ENCODE measurements around the gene RHBDD1. TPM values are rescaled to one million over a fixed set of nuclear protein-coding genes. Genes with fewer than 3 reads are reported as not detected.
A peak's percentile ranks its signal among the peaks of the same experiment; 100 is the strongest.

RHBDD1 gene
- total and polyA plus RNA-seq, 5 donors: 9.3 to 47.3 (median 40.9) TPM

DNA sequence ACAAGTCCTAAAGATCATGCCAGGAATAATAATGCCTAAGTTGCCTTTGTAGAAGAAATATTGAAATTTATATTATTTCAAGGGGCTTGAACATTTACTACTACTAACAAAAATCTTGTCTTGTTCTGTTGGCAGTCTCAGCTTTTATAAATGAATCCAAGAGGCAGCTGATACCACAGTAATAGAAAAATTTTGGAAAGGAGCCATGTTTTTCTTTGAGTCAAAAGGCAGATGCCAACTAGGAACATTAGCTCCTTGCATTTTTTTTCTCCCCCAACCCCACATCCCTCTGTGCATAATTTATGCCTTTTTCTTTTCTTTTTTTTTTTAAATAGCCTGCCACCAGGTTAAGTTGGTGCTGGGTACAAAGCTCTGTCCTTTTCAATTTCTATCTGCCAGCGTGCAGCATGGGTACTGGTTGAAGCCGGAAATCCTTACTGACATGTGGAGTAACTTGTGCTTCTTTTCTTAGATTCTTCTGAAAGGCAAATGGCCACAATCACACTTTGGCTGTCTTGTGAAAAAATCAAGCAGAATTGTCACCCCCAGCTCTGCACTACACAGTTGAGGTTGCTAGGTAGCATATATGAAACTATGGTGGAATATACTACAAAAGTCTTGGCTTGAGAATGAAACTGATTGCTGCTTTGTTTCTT lies 98.8 kb downstream of the RHBDD1 start:
- no peaks in the 10 kb centered on the region for H3K4me1 ChIP-seq (ENCODE audit: control insufficient read depth, insufficient read depth, low read length)
- DNase-seq: no peak
- no peaks in the 10 kb centered on the region for H3K9me3 ChIP-seq (ENCODE audit: control insufficient read depth, low read length)
- no peak overlapping the region for H3K27ac ChIP-seq (ENCODE audit: low read length)
- no peak overlapping the region for H3K4me3 ChIP-seq (ENCODE audit: low read length)
- no peak for ATAC-seq
- intact Hi-C loops (cut with DNase I): no loop called here
- WGBS: 97% methylated on average over 2 of the region's 2 CpGs
- no peaks in the 10 kb centered on the region for H3K27me3 ChIP-seq (ENCODE audit: control insufficient read depth, insufficient read depth)

- Histone ChIP-seq H3K9me3 (ENCODE audit: control insufficient read depth, low read length) (no peaks in the 10 kb centered on the region), H3K27ac (ENCODE audit: low read length) (no peak overlapping the region), H3K4me1 (ENCODE audit: control insufficient read depth, insufficient read depth, low read length) (no peaks in the 10 kb centered on the region), H3K27me3 (ENCODE audit: control insufficient read depth, insufficient read depth) (no peaks in the 10 kb centered on the region), H3K4me3 (ENCODE audit: low read length) (no peak overlapping the region)
- intact Hi-C loops (cut with DNase I): no loop called here
- ATAC-seq (no peak), DNase-seq (no peak)
- 85% methylated on average over 9 of the region's 9 CpGs for WGBS
These were observed 108.2 kb downstream of the RHBDD1 start for GRCh38 chr2:226943862-226944620.

DNA sequence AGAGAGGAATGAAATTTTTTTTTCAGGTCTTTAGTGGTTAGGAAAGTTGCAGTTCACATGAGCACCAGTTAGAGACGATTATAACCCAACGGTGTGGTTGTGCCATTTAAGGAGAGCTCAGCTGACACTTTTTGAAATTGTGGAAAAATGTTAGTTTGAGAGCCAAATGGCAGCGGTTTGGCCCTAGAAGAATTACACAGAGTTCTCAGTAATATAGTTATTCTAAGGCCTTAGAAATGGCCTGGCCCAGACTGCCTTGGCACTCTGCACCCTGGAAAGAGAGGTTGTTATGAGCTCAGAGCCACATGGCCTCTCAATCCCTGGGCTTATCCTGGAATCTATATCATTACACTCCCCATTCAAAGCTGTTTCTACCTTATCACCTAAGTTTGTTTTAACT lies 117.4 kb downstream of the RHBDD1 start:
- peaks cover 7% of the 10 kb centered on the region for H3K4me1 ChIP-seq (ENCODE audit: control insufficient read depth, insufficient read depth, low read length)
- intact Hi-C loops (cut with DNase I): no loop called here
- no peaks in the 10 kb centered on the region for H3K27me3 ChIP-seq (ENCODE audit: control insufficient read depth, insufficient read depth)
- H3K9me3 ChIP-seq (ENCODE audit: control insufficient read depth, low read length): no peaks in the 10 kb centered on the region
- ATAC-seq (peak in 1 of 2 donors; percentile 68), DNase-seq (peak; percentile 36 to 66 (median 62))
- WGBS: 73% methylated on average over 3 of the region's 3 CpGs
- H3K27ac ChIP-seq (ENCODE audit: low read length): no peak overlapping the region
- no peak overlapping the region for H3K4me3 ChIP-seq (ENCODE audit: low read length)

GRCh38 chr2:226953826-226954225 lies 118.0 kb downstream of the RHBDD1 start:
- Histone ChIP-seq H3K4me3 (ENCODE audit: low read length) (no peak overlapping the region), H3K4me1 (ENCODE audit: control insufficient read depth, insufficient read depth, low read length) (peaks cover 7% of the 10 kb centered on the region), H3K27ac (ENCODE audit: low read length) (no peak overlapping the region), H3K27me3 (ENCODE audit: control insufficient read depth, insufficient read depth) (no peaks in the 10 kb centered on the region), H3K9me3 (ENCODE audit: control insufficient read depth, low read length) (no peaks in the 10 kb centered on the region)
- ATAC-seq (no peak), DNase-seq (no peak)
- intact Hi-C loops (cut with DNase I): no loop called here
- whole genome bisulfite sequencing: 92% methylated on average over 6 of the region's 6 CpGs

DNA sequence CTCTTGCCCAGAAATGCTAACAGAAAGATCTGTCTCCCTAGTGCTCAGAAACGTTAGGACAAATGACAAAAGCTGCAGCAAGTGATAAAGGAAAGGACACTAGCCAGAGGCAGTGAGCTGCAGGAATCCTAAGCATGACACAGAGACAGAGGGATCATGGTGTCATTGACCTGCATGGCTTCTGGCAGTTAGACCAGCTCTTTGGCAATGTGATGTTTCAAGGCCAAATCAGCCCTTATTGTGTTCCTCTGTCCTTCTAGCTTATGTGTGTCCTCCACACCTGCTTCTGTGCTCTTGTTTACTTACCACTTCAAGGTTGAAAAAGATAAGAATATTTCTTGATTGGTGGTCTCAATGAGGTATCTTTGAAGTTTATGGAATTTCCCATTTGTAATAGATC lies 120.8 kb downstream of the RHBDD1 start:
- Histone ChIP-seq H3K4me1 (ENCODE audit: control insufficient read depth, insufficient read depth, low read length) (peaks cover 7% of the 10 kb centered on the region), H3K27me3 (ENCODE audit: control insufficient read depth, insufficient read depth) (no peaks in the 10 kb centered on the region), H3K4me3 (ENCODE audit: low read length) (no peak overlapping the region), H3K9me3 (ENCODE audit: control insufficient read depth, low read length) (no peaks in the 10 kb centered on the region), H3K27ac (ENCODE audit: low read length) (no peak overlapping the region)
- WGBS: 11% methylated on average over 1 of the region's 1 CpG
- peak in 1 of 2 donors; percentile 50 for ATAC-seq
- intact Hi-C loops (cut with DNase I): no loop called here
- no peak for DNase-seq

DNA sequence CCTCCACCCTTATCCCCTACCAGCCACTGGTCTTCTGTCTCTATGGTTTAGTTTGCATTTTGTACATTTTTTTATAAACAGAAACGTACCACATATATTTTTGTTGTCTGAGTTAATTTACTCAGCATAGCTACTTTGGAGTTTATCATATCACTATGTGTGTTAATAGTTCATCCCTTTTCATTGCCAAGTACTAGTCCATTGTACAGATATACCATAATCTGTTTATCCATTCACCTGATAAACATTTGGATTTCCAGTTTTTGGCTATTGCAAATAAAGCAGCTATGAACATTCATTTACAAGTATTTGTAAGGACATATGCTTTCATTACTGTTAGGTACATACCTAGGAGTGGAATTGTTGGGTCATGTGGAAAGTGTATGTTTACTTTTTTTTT lies 123.6 kb downstream of the RHBDD1 start:
- DNase-seq (no peak), ATAC-seq (no peak)
- intact Hi-C loops (cut with DNase I): no loop called here
- H3K27me3 ChIP-seq (ENCODE audit: control insufficient read depth, insufficient read depth): no peaks in the 10 kb centered on the region
- 94% methylated on average over 1 of the region's 1 CpG for WGBS
- peaks cover 7% of the 10 kb centered on the region for H3K4me1 ChIP-seq (ENCODE audit: control insufficient read depth, insufficient read depth, low read length)
- H3K27ac ChIP-seq (ENCODE audit: low read length): no peak overlapping the region
- no peaks in the 10 kb centered on the region for H3K9me3 ChIP-seq (ENCODE audit: control insufficient read depth, low read length)
- no peak overlapping the region for H3K4me3 ChIP-seq (ENCODE audit: low read length)

- ATAC-seq (no peak), DNase-seq (no peak)
- Histone ChIP-seq H3K4me3 (ENCODE audit: low read length) (no peak overlapping the region), H3K9me3 (ENCODE audit: control insufficient read depth, low read length) (no peaks in the 10 kb centered on the region), H3K27me3 (ENCODE audit: control insufficient read depth, insufficient read depth) (no peaks in the 10 kb centered on the region), H3K4me1 (ENCODE audit: control insufficient read depth, insufficient read depth, low read length) (no peaks in the 10 kb centered on the region), H3K27ac (ENCODE audit: low read length) (no peak overlapping the region)
- WGBS: 88% methylated on average over 3 of the region's 3 CpGs
- intact Hi-C loops (cut with DNase I): loop anchor here in 1 of 4 donors (10.0 kb wide), 1 partner anchor 117 kb away; no protein-coding TSS in a partner anchor
These were observed 126.4 kb downstream of the RHBDD1 start for GRCh38 chr2:226962176-226962773.

DNA sequence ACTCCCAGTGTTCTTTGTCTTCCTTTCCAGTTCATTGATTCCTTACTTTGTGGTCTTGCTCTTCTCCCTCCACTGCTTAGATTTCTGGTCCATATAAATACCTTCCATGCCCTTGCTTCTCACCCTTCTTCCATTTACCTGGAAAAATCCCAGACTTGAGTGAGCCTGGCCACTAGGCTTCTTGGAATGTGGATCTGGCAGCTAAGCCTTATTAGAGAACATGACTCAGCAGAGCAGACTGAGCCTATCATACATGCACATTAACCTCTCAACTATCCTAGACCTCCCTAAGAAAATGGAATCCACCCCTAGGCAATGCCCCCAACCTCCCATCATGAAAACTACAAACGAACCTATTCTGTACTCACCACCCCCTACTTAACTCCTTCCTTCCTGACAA lies 127.7 kb downstream of the RHBDD1 start:
- H3K27me3 ChIP-seq (ENCODE audit: control insufficient read depth, insufficient read depth): no peaks in the 10 kb centered on the region
- no peak overlapping the region for H3K27ac ChIP-seq (ENCODE audit: low read length)
- H3K4me3 ChIP-seq (ENCODE audit: low read length): no peak overlapping the region
- intact Hi-C loops (cut with DNase I): loop anchor here in 1 of 4 donors (10.0 kb wide), 1 partner anchor 119 kb away; no protein-coding TSS in a partner anchor
- no peaks in the 10 kb centered on the region for H3K9me3 ChIP-seq (ENCODE audit: control insufficient read depth, low read length)
- 38% methylated on average over 1 of the region's 1 CpG for WGBS
- DNase-seq (no peak), ATAC-seq (no peak)
- no peaks in the 10 kb centered on the region for H3K4me1 ChIP-seq (ENCODE audit: control insufficient read depth, insufficient read depth, low read length)

- ATAC-seq (no peak), DNase-seq (no peak)
- H3K4me3 ChIP-seq (ENCODE audit: low read length): no peak overlapping the region
- no peak overlapping the region for H3K27ac ChIP-seq (ENCODE audit: low read length)
- 98% methylated on average over 1 of the region's 1 CpG for WGBS
- no peaks in the 10 kb centered on the region for H3K4me1 ChIP-seq (ENCODE audit: control insufficient read depth, insufficient read depth, low read length)
- no peaks in the 10 kb centered on the region for H3K9me3 ChIP-seq (ENCODE audit: control insufficient read depth, low read length)
- intact Hi-C loops (cut with DNase I): loop anchor here in 1 of 4 donors (10.0 kb wide), 1 partner anchor 121 kb away; no protein-coding TSS in a partner anchor
- H3K27me3 ChIP-seq (ENCODE audit: control insufficient read depth, insufficient read depth): no peaks in the 10 kb centered on the region
These were observed 129.5 kb downstream of the RHBDD1 start for GRCh38 chr2:226965376-226965775.

- Histone ChIP-seq H3K27ac (ENCODE audit: low read length) (no peak overlapping the region), H3K4me3 (ENCODE audit: low read length) (no peak overlapping the region), H3K9me3 (ENCODE audit: control insufficient read depth, low read length) (no peaks in the 10 kb centered on the region), H3K4me1 (ENCODE audit: control insufficient read depth, insufficient read depth, low read length) (no peaks in the 10 kb centered on the region), H3K27me3 (ENCODE audit: control insufficient read depth, insufficient read depth) (no peaks in the 10 kb centered on the region)
- DNase-seq (no peak), ATAC-seq (no peak)
- intact Hi-C loops (cut with DNase I): loop anchor here in 1 of 4 donors (10.0 kb wide), 1 partner anchor 125 kb away; no protein-coding TSS in a partner anchor
- WGBS: 59% methylated on average over 6 of the region's 6 CpGs
These were observed 133.7 kb downstream of the RHBDD1 start for GRCh38 chr2:226969417-226970080.

DNA sequence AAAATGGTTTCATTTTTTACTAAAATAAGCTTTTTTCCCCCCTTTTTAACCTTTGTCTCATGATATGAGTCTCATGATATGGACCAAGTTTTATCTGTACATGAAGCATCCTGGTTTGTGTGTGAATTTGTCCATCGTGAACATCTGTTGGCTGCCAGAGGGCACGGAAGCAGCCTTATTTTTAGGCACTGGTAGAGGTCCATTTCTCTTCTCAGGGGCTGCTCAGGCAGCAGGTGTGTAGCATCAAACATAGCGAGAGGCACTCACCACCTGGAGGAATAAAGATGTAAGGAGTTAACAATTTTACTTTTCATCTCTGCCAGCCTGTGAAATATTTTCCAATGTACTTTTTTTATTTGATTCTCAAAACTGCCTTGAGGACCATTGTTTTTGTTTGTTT lies 134.5 kb downstream of the RHBDD1 start:
- no peak for ATAC-seq
- 68% methylated on average over 3 of the region's 3 CpGs for whole genome bisulfite sequencing
- intact Hi-C loops (cut with DNase I): no loop called here
- Histone ChIP-seq H3K9me3 (ENCODE audit: control insufficient read depth, low read length) (no peaks in the 10 kb centered on the region), H3K27ac (ENCODE audit: low read length) (no peak overlapping the region), H3K4me3 (ENCODE audit: low read length) (no peak overlapping the region), H3K4me1 (ENCODE audit: control insufficient read depth, insufficient read depth, low read length) (no peaks in the 10 kb centered on the region), H3K27me3 (ENCODE audit: control insufficient read depth, insufficient read depth) (no peaks in the 10 kb centered on the region)
- no peak for DNase-seq
